Lower lobe of right lung (tissue), 2 donors: ENCODE measurements around the gene HM13. TPM values are rescaled to one million over a fixed set of nuclear protein-coding genes. Genes with fewer than 3 reads are reported as not detected.
"Not testable (repeated sequence)": the region's sequence is repeated elsewhere in the genome, so short reads cannot be mapped to it uniquely, and the experiment has no call there.

Source experiments
- ATAC-seq, 2 donors: fragments of 200-7000 bp; cut with Tn5 transposase; one replicate each; pipeline ENCODE4 v1.9.1; 2020 to 2022; ENCODE audit warnings: mild to moderate bottlenecking in 2 of 2, moderate library complexity in 2 of 2
- DNase-seq: peaks from one replicate; pipeline ENCODE4 v3.0.0-alpha.2; 2020
- H3K27ac ChIP-seq: fragments of 200-600 bp; one replicate; pipeline ENCODE4 v1.8.0; 2022
- H3K27me3 ChIP-seq: fragments of 200-600 bp; one replicate; pipeline ENCODE4 v1.8.0; 2022; ENCODE audit warnings: low read depth
- H3K36me3 ChIP-seq: fragments of 200-600 bp; one replicate; pipeline ENCODE4 v1.8.0; 2022; ENCODE audit warnings: mild to moderate bottlenecking
- H3K4me1 ChIP-seq: fragments of 200-600 bp; one replicate; pipeline ENCODE4 v1.8.0; 2022
- H3K4me3 ChIP-seq: fragments of 200-600 bp; one replicate; pipeline ENCODE4 v1.8.0; 2022; ENCODE audit warnings: mild to moderate bottlenecking
- H3K9me3 ChIP-seq: fragments of 200-600 bp; one replicate; pipeline ENCODE4 v1.8.0; 2022
- intact Hi-C: fragments of 100-400 bp; cut with DNase I; formaldehyde crosslinking; loops from one replicate; pipeline ENCODE4 v1.11.0; 2022
- total RNA-seq: library from RNA; stranded (reverse); fragmentation: NEBNext Ultra II Directional; extraction: Animal tissue kit (Norgen Biotek cat#: 25700); gene quantifications from one replicate; pipeline ENCODE4 v1.2.1, GENCODE V29; 2021
- TF ChIP-seq, protein P1 (sequence below): fragments of 200-600 bp; IDR thresholded peaks from one replicate; pipeline ENCODE4 v1.8.0; 2022; ENCODE audit warnings: antibody characterized with exemption, mild to moderate bottlenecking
- donor health status: DM: no; HTN: yes; CAD: no; lungs with severe emphysema.

The HM13 gene
- total RNA-seq, 1 donor from 2014 or later, result 134 TPM

DNA sequence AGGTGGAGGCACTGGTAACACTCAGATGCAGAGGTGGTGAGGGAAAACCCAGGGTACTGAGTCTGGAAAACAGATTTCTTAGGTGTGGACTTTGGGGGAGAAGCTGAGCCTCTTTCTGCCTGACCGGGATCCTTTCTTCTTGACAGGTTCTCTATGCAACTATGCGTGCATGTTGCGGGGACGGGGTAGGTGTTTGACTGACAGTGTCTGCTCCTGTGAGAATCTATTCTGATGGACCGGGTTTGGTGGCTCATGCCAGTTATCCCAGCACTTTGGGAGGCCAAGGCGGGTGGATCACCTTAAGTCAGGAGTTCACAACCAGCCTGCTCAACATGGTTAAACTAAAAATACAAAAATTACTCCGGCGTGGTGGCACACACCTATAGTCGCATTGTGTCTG lies 63.0 kb downstream of the HM13 start:
- DNase-seq (no peak), ATAC-seq (no peak)
- Histone ChIP-seq H3K4me3 (no peak overlapping the region), H3K36me3 (no peaks in the 10 kb centered on the region), H3K9me3 (no peaks in the 10 kb centered on the region), H3K27me3 (no peaks in the 10 kb centered on the region), H3K27ac (no peak overlapping the region), H3K4me1 (peaks cover 18% of the 10 kb centered on the region)
- TF ChIP-seq, protein P1, sequence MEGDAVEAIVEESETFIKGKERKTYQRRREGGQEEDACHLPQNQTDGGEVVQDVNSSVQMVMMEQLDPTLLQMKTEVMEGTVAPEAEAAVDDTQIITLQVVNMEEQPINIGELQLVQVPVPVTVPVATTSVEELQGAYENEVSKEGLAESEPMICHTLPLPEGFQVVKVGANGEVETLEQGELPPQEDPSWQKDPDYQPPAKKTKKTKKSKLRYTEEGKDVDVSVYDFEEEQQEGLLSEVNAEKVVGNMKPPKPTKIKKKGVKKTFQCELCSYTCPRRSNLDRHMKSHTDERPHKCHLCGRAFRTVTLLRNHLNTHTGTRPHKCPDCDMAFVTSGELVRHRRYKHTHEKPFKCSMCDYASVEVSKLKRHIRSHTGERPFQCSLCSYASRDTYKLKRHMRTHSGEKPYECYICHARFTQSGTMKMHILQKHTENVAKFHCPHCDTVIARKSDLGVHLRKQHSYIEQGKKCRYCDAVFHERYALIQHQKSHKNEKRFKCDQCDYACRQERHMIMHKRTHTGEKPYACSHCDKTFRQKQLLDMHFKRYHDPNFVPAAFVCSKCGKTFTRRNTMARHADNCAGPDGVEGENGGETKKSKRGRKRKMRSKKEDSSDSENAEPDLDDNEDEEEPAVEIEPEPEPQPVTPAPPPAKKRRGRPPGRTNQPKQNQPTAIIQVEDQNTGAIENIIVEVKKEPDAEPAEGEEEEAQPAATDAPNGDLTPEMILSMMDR, result no peak
- intact Hi-C loops, result no loop called here

GRCh38 chr20:31578448-31579138 lies 64.4 kb downstream of the HM13 start:
- no peaks in the 10 kb centered on the region for H3K27me3 ChIP-seq
- no peak for ATAC-seq
- H3K4me1 ChIP-seq, result peaks cover 9% of the 10 kb centered on the region
- H3K36me3 ChIP-seq, result no peaks in the 10 kb centered on the region
- intact Hi-C loops, result no loop called here
- TF ChIP-seq, protein P1, result no peak
- H3K27ac ChIP-seq, result no peak overlapping the region
- no peaks in the 10 kb centered on the region for H3K9me3 ChIP-seq
- H3K4me3 ChIP-seq, result no peak overlapping the region
- DNase-seq, result no peak

GRCh38 chr20:31579245-31579644 lies 65.0 kb downstream of the HM13 start:
- TF ChIP-seq, protein P1, result no peak
- Histone ChIP-seq H3K9me3 (no peaks in the 10 kb centered on the region), H3K4me3 (no peak overlapping the region), H3K36me3 (no peaks in the 10 kb centered on the region), H3K27me3 (no peaks in the 10 kb centered on the region), H3K4me1 (peaks cover 3% of the 10 kb centered on the region), H3K27ac (no peak overlapping the region)
- ATAC-seq (no peak), DNase-seq (no peak)
- intact Hi-C loops, result no loop called here

- H3K27ac ChIP-seq, H3K4me1 ChIP-seq, H3K27me3 ChIP-seq, H3K36me3 ChIP-seq, intact Hi-C loops, ATAC-seq, DNase-seq, H3K9me3 ChIP-seq, H3K4me3 ChIP-seq: not testable (repeated sequence)
Measured at GRCh38 chr20:31579941-31580651, 65.9 kb downstream of the HM13 start.

- Histone ChIP-seq H3K9me3 (no peaks in the 10 kb centered on the region), H3K36me3 (no peaks in the 10 kb centered on the region), H3K27ac (no peak overlapping the region), H3K27me3 (no peaks in the 10 kb centered on the region), H3K4me3 (no peak overlapping the region), H3K4me1 (no peaks in the 10 kb centered on the region)
- intact Hi-C loops, result no loop called here
- ATAC-seq (peak; percentile 72 to 89), DNase-seq (no peak)
- TF ChIP-seq, protein P1, result no peak
Measured at GRCh38 chr20:31580706-31581105, 66.5 kb downstream of the HM13 start.

DNA sequence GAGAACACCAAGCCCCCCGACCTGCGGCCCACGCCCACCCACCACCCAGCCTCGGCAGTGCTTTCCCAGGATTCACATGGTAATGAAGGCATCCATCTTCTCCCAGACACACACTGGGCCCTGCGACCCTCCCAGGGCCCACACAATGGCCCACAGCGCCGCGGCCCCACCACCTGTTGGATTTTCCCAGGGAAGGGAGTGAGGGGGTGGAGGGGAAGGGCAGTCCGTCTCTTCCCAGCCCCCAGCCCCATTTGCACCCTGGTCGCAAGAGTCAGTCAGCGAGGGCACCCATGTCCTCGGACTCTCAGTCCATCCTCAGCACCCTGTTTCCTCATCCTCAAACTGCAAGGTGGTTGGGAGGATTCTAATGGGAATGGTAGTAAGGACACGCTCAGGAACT lies 67.1 kb downstream of the HM13 start:
- TF ChIP-seq, protein P1, result no peak
- no peaks in the 10 kb centered on the region for H3K9me3 ChIP-seq
- no peak overlapping the region for H3K4me3 ChIP-seq
- intact Hi-C loops, result no loop called here
- DNase-seq, result no peak
- no peak overlapping the region for H3K27ac ChIP-seq
- H3K4me1 ChIP-seq, result no peaks in the 10 kb centered on the region
- H3K36me3 ChIP-seq, result no peaks in the 10 kb centered on the region
- peak in 1 of 2 donors; percentile 9 for ATAC-seq
- H3K27me3 ChIP-seq, result no peaks in the 10 kb centered on the region
